Measurements from ENCODE around the gene PHF1. TPM values are rescaled to one million over a fixed set of nuclear protein-coding genes. Genes with fewer than 3 reads are reported as not detected.

The PHF1 gene
- total and polyA plus RNA-seq, 2 of the 4 experiments (the other 2 are of a cell fraction): 9.0 to 47.2 TPM

- no TSS peak for BruUV-seq (replicated peaks)
- intact Hi-C loops (cut with micrococcal nuclease): loop anchor here (2.0 kb wide), 1 partner anchor 203 kb away; the partner anchor contains the start of gene RING1
- peak overlapping the region; percentile 85 for H3K4me2 ChIP-seq (ENCODE audit: low read depth, low read length)
- in situ Hi-C loops (cut with MboI; ENCODE audit: low sequenced_read_pairs): no loop called here
- H2BK15ac ChIP-seq (ENCODE audit: low read depth, low read length): no peak overlapping the region
- WGBS, 2 experiments (ENCODE audit: extremely low coverage in 2 of 2, insufficient read length in 1 of 2): 17% methylated on average over 1 of the region's 6 CpGs; no CpG with 5 or more reads in 1 of the 2 experiments
- dilution Hi-C loops (cut with HindIII; ENCODE audit: low sequenced_read_pairs, unreplicated experiment): no loop called here
- H4K8ac ChIP-seq (ENCODE audit: low read depth in 2 of 2, low read length in 2 of 2): no peak overlapping the region; a peak in 1 of 4 replicates
- H4K5ac ChIP-seq (ENCODE audit: low read depth, low read length): no peak overlapping the region
- H4K20me1 ChIP-seq (ENCODE audit: insufficient read depth, low read length): peaks cover 12% of the 10 kb centered on the region
- peak overlapping the region; percentile 90 for H3K9ac ChIP-seq (ENCODE audit: low read depth, low read length)
- no peak overlapping the region for H2AFZ ChIP-seq (replicated peaks; ENCODE audit: low read length, poor library complexity)
- peak overlapping the region; percentile 46 for H3K23ac ChIP-seq (ENCODE audit: low read depth, low read length)
- no peaks in the 10 kb centered on the region for H3K27me3 ChIP-seq (ENCODE audit: control insufficient read depth, insufficient read depth, low read length)
- H2AK9ac ChIP-seq (replicated peaks; ENCODE audit: low read depth, low read length, poor library complexity): peak overlapping the region; percentile 99
- H2BK20ac ChIP-seq (ENCODE audit: low read depth, low read length): no peak overlapping the region
- H2BK120ac ChIP-seq (ENCODE audit: low read depth, low read length): no peak overlapping the region
- H3K9me1 ChIP-seq (ENCODE audit: insufficient read depth, low read length): peaks cover 5% of the 10 kb centered on the region
- peak overlapping the region; percentile 15; the same call in 1 of the 2 replicates for H3K14ac ChIP-seq (replicated peaks; ENCODE audit: low read depth, low read length)
- H3K79me1 ChIP-seq (ENCODE audit: low read depth in 1 of 2, low read length in 2 of 2): peaks cover 12 to 54% of the 10 kb centered on the region in 2 experiments
- H3K4me1 ChIP-seq (ENCODE audit: control insufficient read depth, insufficient read depth, low read length): peaks cover 7% of the 10 kb centered on the region
- ChIA-PET POLR2A (ENCODE audit: unreplicated experiment) (no interaction called here), CTCF (interaction anchor here (0.7 kb wide), 1 partner anchor 21 kb away, joined by 4 read pairs; no protein-coding TSS in a partner anchor)
- H3K56ac ChIP-seq (ENCODE audit: extremely low read depth, insufficient read depth, low read length): peak overlapping the region; percentile 57; the same call in 1 of the 2 replicates
- ATAC-seq (ENCODE audit: low read depth) (no peak), DNase-seq (no peak)
- H3K4ac ChIP-seq (ENCODE audit: low read depth, low read length): peak overlapping the region; percentile 61
- peak overlapping the region; percentile 92 for H3K4me3 ChIP-seq (ENCODE audit: insufficient read depth, low read depth, low read length)
- peak overlapping the region; percentile 87 for H2BK5ac ChIP-seq (ENCODE audit: low read depth, low read length, poor library complexity, severe bottlenecking)
- no peak overlapping the region; the same call in 1 of the 2 replicates for H4K91ac ChIP-seq (ENCODE audit: insufficient read depth, low read depth, low read length)
- peaks cover 39% of the 10 kb centered on the region for H3K36me3 ChIP-seq (ENCODE audit: control insufficient read depth, insufficient read depth, low read length)
- H3K9me3 ChIP-seq (ENCODE audit: control insufficient read depth, insufficient read depth, low read length): no peaks in the 10 kb centered on the region
- H2AK5ac ChIP-seq (ENCODE audit: low read depth, low read length): no peak overlapping the region
- peak overlapping the region; percentile 83 for H3K27ac ChIP-seq (ENCODE audit: insufficient read depth, low read length)
- TF ChIP-seq USF2 (IDR thresholded peaks at IDR 0.05; ENCODE audit: low read depth, low read length) (no peak), CEBPB (IDR thresholded peaks at IDR 0.05; ENCODE audit: low read depth, low read length) (no peak), RFX5 (IDR thresholded peaks at IDR 0.05; ENCODE audit: low read depth, low read length) (no peak), RCOR1 (IDR thresholded peaks at IDR 0.05; ENCODE audit: insufficient replicate concordance, low read length) (no peak), NFE2L2 (IDR thresholded peaks at IDR 0.05; ENCODE audit: low read depth, low read length) (no peak), CHD1 (IDR thresholded peaks at IDR 0.05; ENCODE audit: low read depth, low read length) (no peak), RAD21 (IDR thresholded peaks at IDR 0.05; ENCODE audit: low read length) (no peak), BHLHE40 (IDR thresholded peaks at IDR 0.05; ENCODE audit: low read depth, low read length) (no peak), POLR2A (IDR thresholded peaks at IDR 0.05; ENCODE audit: low read depth, low read length) (no peak), MAZ (IDR thresholded peaks at IDR 0.05; ENCODE audit: borderline replicate concordance, low read depth, low read length) (no peak)
- no peak overlapping the region for H3K18ac ChIP-seq (ENCODE audit: low read depth, low read length)
These were observed 805 bp downstream of the PHF1 start for GRCh38 chr6:33411632-33412005.
